ENCODE results near the gene SENP6. TPM values are rescaled to one million over a fixed set of nuclear protein-coding genes. Genes with fewer than 3 reads are reported as not detected.

The SENP6 gene
- 75.9 and 88.5 TPM in 2 replicates for total RNA-seq

GRCh38 chr6:75601304-75602245 is at the start of gene SENP6:
Gene SENP6 (plus strand): TSS chr6:75601880. CDS start chr6:75602525, 645 bp downstream.

GRCh38 chr6:75748743-75749538 is 147.3 kb downstream of the SENP6 start, which contains the start of gene MYO6:
Gene MYO6 (plus strand): TSS chr6:75749239. CDS start chr6:75817548, 68,309 bp downstream.

Other genes with a start within 250 kb of the SENP6 start
- 0.62 and 1.4 TPM in 2 replicates for gene FILIP1, start 108.1 kb upstream of the SENP6 start, total RNA-seq
- 14.6 and 17.0 TPM in 2 replicates for gene MYO6, start 147.4 kb downstream of the SENP6 start, total RNA-seq

All from uterine smooth muscle cell (primary cell).